ENCODE data around the gene MAPK8IP2. TPM values are rescaled to one million over a fixed set of nuclear protein-coding genes. Genes with fewer than 3 reads are reported as not detected.
"Not testable (repeated sequence)": the region's sequence is repeated elsewhere in the genome, so short reads cannot be mapped to it uniquely, and the experiment has no call there.

Gene MAPK8IP2
- total and polyA plus RNA-seq, 2 donors from 2014 or later = 1.0 to 1.1 TPM

DNA sequence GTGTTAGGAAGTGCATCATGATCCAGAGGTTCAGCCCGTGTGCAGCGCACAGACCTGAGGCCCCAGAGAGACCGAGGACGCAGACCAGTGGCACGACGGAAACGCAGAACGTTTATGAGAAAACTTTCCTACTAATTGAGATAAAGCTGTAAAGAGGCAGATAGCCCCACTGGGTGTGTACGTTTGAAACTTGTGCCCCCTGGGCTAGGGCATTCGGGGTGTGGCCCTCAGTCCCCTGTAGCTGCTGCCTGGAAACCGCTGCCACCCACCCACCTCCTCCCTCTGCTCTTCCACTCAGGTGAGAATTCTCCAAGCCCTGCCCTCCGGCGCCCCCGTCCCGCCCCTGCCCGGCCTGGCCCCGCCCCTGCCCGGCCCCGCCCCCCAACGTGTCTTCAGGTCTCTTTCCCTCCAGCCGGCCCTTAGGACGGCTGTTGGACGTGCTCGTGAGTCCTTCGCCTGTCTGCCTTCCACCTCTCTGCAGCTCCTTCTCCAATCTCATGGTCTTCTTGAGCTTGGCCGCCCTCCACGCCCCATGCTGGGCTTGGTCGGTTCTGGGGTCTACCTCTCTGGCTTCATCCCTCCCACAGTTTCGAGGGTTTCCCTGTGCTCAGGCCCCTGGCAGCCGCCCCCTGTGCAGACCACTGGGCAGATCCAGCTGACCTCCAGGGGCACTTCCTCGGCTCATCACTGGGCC lies 12.1 kb downstream of the MAPK8IP2 start:
- TF ChIP-seq, protein P1, sequence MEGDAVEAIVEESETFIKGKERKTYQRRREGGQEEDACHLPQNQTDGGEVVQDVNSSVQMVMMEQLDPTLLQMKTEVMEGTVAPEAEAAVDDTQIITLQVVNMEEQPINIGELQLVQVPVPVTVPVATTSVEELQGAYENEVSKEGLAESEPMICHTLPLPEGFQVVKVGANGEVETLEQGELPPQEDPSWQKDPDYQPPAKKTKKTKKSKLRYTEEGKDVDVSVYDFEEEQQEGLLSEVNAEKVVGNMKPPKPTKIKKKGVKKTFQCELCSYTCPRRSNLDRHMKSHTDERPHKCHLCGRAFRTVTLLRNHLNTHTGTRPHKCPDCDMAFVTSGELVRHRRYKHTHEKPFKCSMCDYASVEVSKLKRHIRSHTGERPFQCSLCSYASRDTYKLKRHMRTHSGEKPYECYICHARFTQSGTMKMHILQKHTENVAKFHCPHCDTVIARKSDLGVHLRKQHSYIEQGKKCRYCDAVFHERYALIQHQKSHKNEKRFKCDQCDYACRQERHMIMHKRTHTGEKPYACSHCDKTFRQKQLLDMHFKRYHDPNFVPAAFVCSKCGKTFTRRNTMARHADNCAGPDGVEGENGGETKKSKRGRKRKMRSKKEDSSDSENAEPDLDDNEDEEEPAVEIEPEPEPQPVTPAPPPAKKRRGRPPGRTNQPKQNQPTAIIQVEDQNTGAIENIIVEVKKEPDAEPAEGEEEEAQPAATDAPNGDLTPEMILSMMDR (IDR thresholded peaks at IDR 0.05; ENCODE audit: borderline replicate concordance, extremely low read depth, insufficient read depth) = no peak
- Histone ChIP-seq H3K9me3 (ENCODE audit: control insufficient read depth in 2 of 3, insufficient read depth in 1 of 3, low read length in 3 of 3) (no peaks in the 10 kb centered on the region), H3K36me3 (ENCODE audit: control insufficient read depth in 2 of 3, insufficient read depth in 3 of 3, low read length in 3 of 3) (no peaks in the 10 kb centered on the region), H3K27me3 (ENCODE audit: control insufficient read depth, insufficient read depth, low read length) (no peaks in the 10 kb centered on the region), H3K4me1 (ENCODE audit: control insufficient read depth in 2 of 3, insufficient read depth in 2 of 3, low read depth in 1 of 3, low read length in 3 of 3) (no peaks in the 10 kb centered on the region), H3K27ac (ENCODE audit: low read depth in 2 of 2, low read length in 2 of 2) (no peak overlapping the region), H3K9ac (ENCODE audit: low read length in 3 of 3) (no peak overlapping the region), H3K4me3 (ENCODE audit: low read length in 3 of 3) (no peak overlapping the region)
- intact Hi-C loops (cut with DNase I) = no loop called here
- DNase-seq = no peak
- FAIRE-seq = no peak

DNA sequence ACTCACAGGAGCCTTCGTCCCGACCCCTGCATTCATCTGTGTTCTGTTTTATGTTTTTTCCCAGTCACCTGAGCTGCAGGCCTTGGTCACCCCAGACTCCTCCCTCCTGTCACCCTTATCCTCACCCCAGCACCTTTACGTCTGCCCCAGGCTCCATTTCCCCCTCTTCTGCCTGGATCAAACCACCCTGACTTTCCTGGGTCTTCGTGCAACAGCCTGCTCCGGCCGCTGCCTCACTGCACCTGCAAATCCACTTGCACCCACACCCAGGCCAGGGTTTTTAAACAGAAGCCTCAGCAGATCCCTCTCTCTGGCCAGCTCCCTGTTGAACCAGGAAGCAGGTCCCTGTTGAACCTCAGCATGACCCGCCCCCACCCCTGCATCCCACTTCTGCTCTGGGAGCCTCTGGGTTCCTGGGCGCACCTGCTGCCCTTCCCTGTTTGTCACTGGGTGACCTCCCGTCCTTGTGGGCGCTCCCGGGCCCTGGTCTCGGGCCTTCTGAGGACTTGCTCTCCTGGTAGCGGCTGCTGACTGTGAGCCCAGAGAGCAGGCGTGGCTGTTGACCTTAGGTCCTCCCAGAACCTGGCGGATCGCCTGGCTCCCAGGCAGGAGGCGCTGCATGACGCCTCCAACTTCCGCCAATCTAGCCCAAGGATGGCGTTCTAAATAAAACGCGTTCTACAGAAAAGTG lies 12.8 kb downstream of the MAPK8IP2 start:
- no peaks in the 10 kb centered on the region for H3K4me1 ChIP-seq (ENCODE audit: control insufficient read depth in 2 of 3, insufficient read depth in 2 of 3, low read depth in 1 of 3, low read length in 3 of 3)
- no peaks in the 10 kb centered on the region for H3K36me3 ChIP-seq (ENCODE audit: control insufficient read depth in 2 of 3, insufficient read depth in 3 of 3, low read length in 3 of 3)
- H3K27me3 ChIP-seq (ENCODE audit: control insufficient read depth, insufficient read depth, low read length) = no peaks in the 10 kb centered on the region
- no peak overlapping the region for H3K9ac ChIP-seq (ENCODE audit: low read length in 3 of 3)
- TF ChIP-seq, protein P1 (IDR thresholded peaks at IDR 0.05; ENCODE audit: borderline replicate concordance, extremely low read depth, insufficient read depth) = no peak
- no peaks in the 10 kb centered on the region for H3K9me3 ChIP-seq (ENCODE audit: control insufficient read depth in 2 of 3, insufficient read depth in 1 of 3, low read length in 3 of 3)
- FAIRE-seq (no peak), DNase-seq (no peak)
- intact Hi-C loops (cut with DNase I) = no loop called here
- no peak overlapping the region for H3K4me3 ChIP-seq (ENCODE audit: low read length in 3 of 3)
- no peak overlapping the region for H3K27ac ChIP-seq (ENCODE audit: low read depth in 2 of 2, low read length in 2 of 2)

DNA sequence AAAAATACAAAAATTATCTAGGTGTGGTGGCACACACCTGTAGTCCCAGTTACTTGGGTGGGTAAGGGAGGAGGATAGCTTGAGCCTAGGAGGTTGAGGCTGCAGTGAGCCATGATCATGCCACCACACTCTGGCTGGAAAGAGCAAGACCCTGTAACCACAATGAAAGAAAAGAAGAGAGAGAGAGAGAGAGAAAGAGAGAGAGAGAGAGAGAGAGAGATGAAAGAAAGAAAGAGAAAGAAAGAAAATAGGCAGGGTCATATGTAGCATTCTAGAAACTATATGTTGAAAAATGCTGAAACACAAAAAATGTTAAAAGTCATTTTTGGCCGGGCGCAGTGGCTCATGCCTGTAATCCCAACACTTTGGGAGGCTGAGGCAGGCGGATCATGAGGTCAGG lies 13.7 kb downstream of the MAPK8IP2 start:
- H3K4me1 ChIP-seq (ENCODE audit: control insufficient read depth in 2 of 3, insufficient read depth in 2 of 3, low read depth in 1 of 3, low read length in 3 of 3); H3K9ac ChIP-seq (ENCODE audit: low read length in 3 of 3); intact Hi-C loops (cut with DNase I); H3K27me3 ChIP-seq (ENCODE audit: control insufficient read depth, insufficient read depth, low read length); H3K4me3 ChIP-seq (ENCODE audit: low read length in 3 of 3); FAIRE-seq; H3K9me3 ChIP-seq (ENCODE audit: control insufficient read depth in 2 of 3, insufficient read depth in 1 of 3, low read length in 3 of 3); H3K27ac ChIP-seq (ENCODE audit: low read depth in 2 of 2, low read length in 2 of 2); DNase-seq; H3K36me3 ChIP-seq (ENCODE audit: control insufficient read depth in 2 of 3, insufficient read depth in 3 of 3, low read length in 3 of 3): not testable (repeated sequence)

DNA sequence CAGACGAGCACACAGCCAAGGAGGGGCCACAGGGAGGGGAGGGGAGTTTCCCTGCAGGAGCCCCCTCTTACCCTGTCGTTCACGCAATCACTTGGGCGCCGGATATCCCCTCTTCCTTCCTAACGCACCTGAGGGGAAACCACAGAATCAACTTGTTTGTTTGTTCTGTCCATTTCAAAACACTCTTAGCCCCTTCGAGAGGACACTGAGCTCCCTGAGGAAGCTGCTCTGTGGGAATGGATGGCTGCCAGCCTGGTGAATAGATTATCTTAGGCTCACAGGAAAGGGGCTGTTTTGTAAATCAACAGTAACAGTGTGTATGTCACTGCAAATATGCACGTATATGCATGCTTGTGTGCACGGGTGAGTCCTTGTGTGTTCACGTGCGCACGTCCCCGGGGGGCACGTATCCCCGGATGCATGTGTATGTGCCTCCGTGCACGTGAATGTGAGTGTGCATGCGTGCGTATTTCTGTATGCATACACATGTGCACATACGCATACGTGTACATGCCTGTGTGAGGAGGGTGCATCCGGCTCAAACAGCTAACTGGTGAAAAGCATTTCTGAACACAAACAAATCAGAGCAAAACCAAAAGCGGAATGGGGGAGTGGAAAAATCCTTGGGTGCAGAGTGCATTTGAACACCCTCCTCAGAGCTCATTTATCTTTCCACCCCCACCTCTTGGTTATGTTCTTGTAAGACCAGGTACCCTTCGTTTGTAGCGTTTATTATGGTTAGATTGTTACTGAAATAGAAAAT lies 20.2 kb downstream of the MAPK8IP2 start:
- Histone ChIP-seq H3K4me1 (ENCODE audit: control insufficient read depth in 2 of 3, insufficient read depth in 2 of 3, low read depth in 1 of 3, low read length in 3 of 3) (peaks cover 2 to 23% (median 21%) of the 10 kb centered on the region in 3 donors), H3K4me3 (ENCODE audit: low read length in 3 of 3) (peak overlapping the region in 2 of 3 donors; percentile 34 to 55), H3K36me3 (ENCODE audit: control insufficient read depth in 2 of 3, insufficient read depth in 3 of 3, low read length in 3 of 3) (no peaks in the 10 kb centered on the region), H3K9ac (ENCODE audit: low read length in 3 of 3) (peak overlapping the region in 1 of 3 donors; percentile 42), H3K27me3 (ENCODE audit: control insufficient read depth, insufficient read depth, low read length) (no peaks in the 10 kb centered on the region), H3K27ac (ENCODE audit: low read depth in 2 of 2, low read length in 2 of 2) (no peak overlapping the region), H3K9me3 (ENCODE audit: control insufficient read depth in 2 of 3, insufficient read depth in 1 of 3, low read length in 3 of 3) (no peaks in the 10 kb centered on the region)
- intact Hi-C loops (cut with DNase I) = no loop called here
- DNase-seq (peak in 4 of 5 donors; percentile 85 to 87 (median 86)), FAIRE-seq (no peak)
- TF ChIP-seq, protein P1 (IDR thresholded peaks at IDR 0.05; ENCODE audit: borderline replicate concordance, extremely low read depth, insufficient read depth) = no peak

Measured in kidney (tissue), 14 donors.